Measurements from ENCODE around the gene WDR44. TPM values are rescaled to one million over a fixed set of nuclear protein-coding genes. Genes with fewer than 3 reads are reported as not detected.

Gene WDR44
- total and polyA plus RNA-seq, 2 of the 4 experiments (the other 2 are of a cell fraction): 10.0 to 11.8 TPM

- Histone ChIP-seq H2BK120ac (ENCODE audit: low read depth, low read length) (no peak overlapping the region), H3K27ac (ENCODE audit: insufficient read depth, low read length) (peak overlapping the region; percentile 84; the same call in 1 of the 2 replicates), H3K79me1 (ENCODE audit: low read depth in 1 of 2, low read length in 2 of 2) (no peaks in the 10 kb centered on the region; a peak in 2 of 4 replicates), H3K9me3 (ENCODE audit: control insufficient read depth, insufficient read depth, low read length) (no peaks in the 10 kb centered on the region), H2AFZ (replicated peaks; ENCODE audit: low read length, poor library complexity) (peak overlapping the region; percentile 83), H4K91ac (ENCODE audit: insufficient read depth, low read depth, low read length) (no peak overlapping the region), H3K4ac (ENCODE audit: low read depth, low read length) (peak overlapping the region; percentile 67), H3K18ac (ENCODE audit: low read depth, low read length) (peak overlapping the region; percentile 24; the same call in 1 of the 2 replicates), H3K4me2 (ENCODE audit: low read depth, low read length) (peak overlapping the region; percentile 84), H3K9ac (ENCODE audit: low read depth, low read length) (peak overlapping the region; percentile 69), H2BK15ac (ENCODE audit: low read depth, low read length) (0 out of 3 replicates have a peak overlapping the region, but pooled peaks have one; percentile 15), H2AK9ac (replicated peaks; ENCODE audit: low read depth, low read length, poor library complexity) (peak overlapping the region; percentile 8), H4K20me1 (ENCODE audit: insufficient read depth, low read length) (peaks cover 19% of the 10 kb centered on the region), H3K36me3 (ENCODE audit: control insufficient read depth, insufficient read depth, low read length) (no peaks in the 10 kb centered on the region), H2AK5ac (ENCODE audit: low read depth, low read length) (no peak overlapping the region), H3K56ac (ENCODE audit: extremely low read depth, insufficient read depth, low read length) (no peak overlapping the region), H2BK20ac (ENCODE audit: low read depth, low read length) (no peak overlapping the region), H4K5ac (ENCODE audit: low read depth, low read length) (peak overlapping the region; percentile 88), H3K4me3 (ENCODE audit: insufficient read depth, low read depth, low read length) (peak overlapping the region; percentile 53), H3K4me1 (ENCODE audit: control insufficient read depth, insufficient read depth, low read length) (peaks cover 2% of the 10 kb centered on the region; the same call in 1 of the 2 replicates), H3K9me1 (ENCODE audit: insufficient read depth, low read length) (no peaks in the 10 kb centered on the region), H4K8ac (ENCODE audit: low read depth in 2 of 2, low read length in 2 of 2) (peak overlapping the region; percentile 72 to 82; a peak in 3 of 4 replicates), H2BK5ac (ENCODE audit: low read depth, low read length, poor library complexity, severe bottlenecking) (peak overlapping the region; percentile 71), H3K14ac (replicated peaks; ENCODE audit: low read depth, low read length) (no peak overlapping the region), H3K23ac (ENCODE audit: low read depth, low read length) (no peak overlapping the region), H3K27me3 (ENCODE audit: control insufficient read depth, insufficient read depth, low read length) (no peaks in the 10 kb centered on the region)
- no CpG with 5 or more reads among the region's 9 CpGs for WGBS, 2 experiments (ENCODE audit: extremely low coverage in 2 of 2, insufficient read length in 1 of 2)
- DNase-seq (peak; percentile 69), ATAC-seq (ENCODE audit: low read depth) (no peak; the same call in 1 of the 2 replicates)
- in situ Hi-C loops (cut with MboI; ENCODE audit: low sequenced_read_pairs): no loop called here
- CTCF ChIA-PET: no interaction called here
- BruUV-seq (replicated peaks): no TSS peak
- intact Hi-C loops (cut with micrococcal nuclease): no loop called here
- TF ChIP-seq MAFK (IDR thresholded peaks at IDR 0.05; ENCODE audit: low read depth, low read length) (no peak), MXI1 (IDR thresholded peaks at IDR 0.05; ENCODE audit: borderline replicate concordance, low read depth, low read length) (no peak), NFE2L2 (IDR thresholded peaks at IDR 0.05; ENCODE audit: low read depth, low read length) (no peak), RCOR1 (IDR thresholded peaks at IDR 0.05; ENCODE audit: insufficient replicate concordance, low read length) (no peak), CHD1 (IDR thresholded peaks at IDR 0.05; ENCODE audit: low read depth, low read length) (no peak), FOS (IDR thresholded peaks at IDR 0.05; ENCODE audit: low read depth, low read length) (no peak), POLR2A (IDR thresholded peaks at IDR 0.05; ENCODE audit: low read depth, low read length) (no peak), CEBPB (IDR thresholded peaks at IDR 0.05; ENCODE audit: low read depth, low read length) (no peak), RFX5 (IDR thresholded peaks at IDR 0.05; ENCODE audit: low read depth, low read length) (no peak)
- TF ChIP-seq, protein P1, sequence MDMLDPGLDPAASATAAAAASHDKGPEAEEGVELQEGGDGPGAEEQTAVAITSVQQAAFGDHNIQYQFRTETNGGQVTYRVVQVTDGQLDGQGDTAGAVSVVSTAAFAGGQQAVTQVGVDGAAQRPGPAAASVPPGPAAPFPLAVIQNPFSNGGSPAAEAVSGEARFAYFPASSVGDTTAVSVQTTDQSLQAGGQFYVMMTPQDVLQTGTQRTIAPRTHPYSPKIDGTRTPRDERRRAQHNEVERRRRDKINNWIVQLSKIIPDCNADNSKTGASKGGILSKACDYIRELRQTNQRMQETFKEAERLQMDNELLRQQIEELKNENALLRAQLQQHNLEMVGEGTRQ (IDR thresholded peaks at IDR 0.05; ENCODE audit: low read depth, low read length): no peak
- dilution Hi-C loops (cut with HindIII; ENCODE audit: low sequenced_read_pairs, unreplicated experiment): no loop called here
- POLR2A ChIA-PET (ENCODE audit: unreplicated experiment): no interaction called here
Observed at GRCh38 chrX:118345045-118345463, 852 bp upstream of the WDR44 start.

All from IMR-90 (cell line).